GM06990 (cell line): ENCODE results near the gene SMCR8.

Source experiments
- DNase-seq: peaks from one replicate; pipeline ENCODE4 v3.0.0-alpha.2; 2011; ENCODE audit not compliant: insufficient read length; ENCODE audit errors: extremely low read depth
- H3K27me3 ChIP-seq: replicated peaks from 2 replicates; pipeline ENCODE4 v1.6.0; 2011; ENCODE audit warnings: low read length; ENCODE audit not compliant: control insufficient read depth, insufficient read depth
- H3K36me3 ChIP-seq: 2 replicates; pipeline ENCODE4 v1.5.1; 2011; ENCODE audit warnings: low read length; ENCODE audit not compliant: control insufficient read depth, insufficient read depth
- H3K4me3 ChIP-seq: replicated peaks from 2 replicates; pipeline ENCODE4 v1.5.1; 2011; ENCODE audit warnings: low read depth, mild to moderate bottlenecking, control low read depth, low read length
- CTCF ChIP-seq: IDR thresholded peaks from 2 replicates; pipeline ENCODE4 v1.5.1; 2011; ENCODE audit warnings: low read length, control low read depth, mild to moderate bottlenecking, inconsistent platforms; ENCODE audit not compliant: insufficient read depth, poor library complexity, severe bottlenecking

SMCR8 gene

DNA sequence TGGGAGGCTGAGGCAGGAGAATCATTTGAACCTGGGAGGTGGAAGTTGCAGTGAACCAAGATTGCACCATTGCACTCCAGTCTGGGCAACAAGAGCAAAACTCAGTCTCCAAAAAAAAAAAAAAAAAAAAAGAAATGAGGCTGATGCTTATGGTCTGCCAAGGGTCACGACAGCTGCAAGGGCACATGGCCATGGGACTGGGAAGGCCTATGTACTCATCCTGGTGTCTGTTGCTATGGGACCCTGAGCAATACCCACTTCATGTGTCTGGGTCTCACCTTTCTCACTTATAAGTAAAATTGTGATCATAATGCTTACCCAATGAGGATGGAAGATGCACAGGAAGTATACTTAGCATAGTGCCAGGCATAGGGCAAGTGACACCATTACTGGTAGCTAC lies 38.0 kb upstream of the SMCR8 start:
- peaks cover 37% of the 10 kb centered on the region for H3K36me3 ChIP-seq
- no peak for DNase-seq
- TF ChIP-seq CTCF, result no peak
- H3K4me3 ChIP-seq, result no peak overlapping the region
- no peaks in the 10 kb centered on the region for H3K27me3 ChIP-seq

DNA sequence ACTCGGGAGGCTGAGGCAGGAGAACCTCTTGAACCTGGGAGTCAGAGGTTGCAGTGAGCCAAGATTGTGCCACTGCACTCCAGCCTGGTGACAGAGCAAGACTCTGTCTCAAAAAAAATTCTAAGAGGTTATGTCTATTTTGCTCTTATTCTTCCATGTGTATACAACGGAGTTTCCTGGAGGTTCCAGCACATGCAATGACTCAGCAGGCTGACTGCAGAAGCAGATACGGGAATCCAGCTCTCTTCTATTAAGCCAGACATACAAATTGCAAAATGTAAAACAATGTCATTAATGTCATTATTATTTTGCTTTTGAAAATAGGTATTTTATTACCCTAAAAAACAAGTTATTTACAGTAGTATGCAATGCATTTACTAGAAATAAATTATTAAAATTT lies 36.2 kb upstream of the SMCR8 start:
- no peaks in the 10 kb centered on the region for H3K27me3 ChIP-seq
- H3K4me3 ChIP-seq, result no peak overlapping the region
- H3K36me3 ChIP-seq, result peaks cover 46% of the 10 kb centered on the region
- no peak for TF ChIP-seq CTCF
- DNase-seq, result no peak

DNA sequence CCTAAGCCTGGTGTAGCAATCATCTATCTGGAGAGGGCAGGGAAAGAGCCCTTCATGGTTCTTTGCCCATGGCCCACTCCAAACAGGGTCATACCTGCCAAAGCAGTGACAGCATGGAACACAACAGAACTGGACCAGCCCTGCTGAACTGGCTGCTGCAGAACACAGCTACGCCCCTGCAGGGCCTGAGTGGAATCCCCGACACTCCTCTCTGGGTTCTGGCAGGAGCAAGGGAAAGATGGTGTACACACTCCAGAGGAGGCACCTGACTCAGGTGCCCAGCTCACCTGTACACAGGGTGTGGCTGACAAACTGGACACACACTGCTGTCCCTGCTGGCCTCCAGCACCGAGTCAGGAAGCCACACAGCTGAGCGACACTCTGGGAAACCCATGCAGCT lies 34.8 kb upstream of the SMCR8 start:
- peaks cover 48% of the 10 kb centered on the region for H3K36me3 ChIP-seq
- no peaks in the 10 kb centered on the region for H3K27me3 ChIP-seq
- DNase-seq, result no peak
- no peak for TF ChIP-seq CTCF
- no peak overlapping the region for H3K4me3 ChIP-seq

DNA sequence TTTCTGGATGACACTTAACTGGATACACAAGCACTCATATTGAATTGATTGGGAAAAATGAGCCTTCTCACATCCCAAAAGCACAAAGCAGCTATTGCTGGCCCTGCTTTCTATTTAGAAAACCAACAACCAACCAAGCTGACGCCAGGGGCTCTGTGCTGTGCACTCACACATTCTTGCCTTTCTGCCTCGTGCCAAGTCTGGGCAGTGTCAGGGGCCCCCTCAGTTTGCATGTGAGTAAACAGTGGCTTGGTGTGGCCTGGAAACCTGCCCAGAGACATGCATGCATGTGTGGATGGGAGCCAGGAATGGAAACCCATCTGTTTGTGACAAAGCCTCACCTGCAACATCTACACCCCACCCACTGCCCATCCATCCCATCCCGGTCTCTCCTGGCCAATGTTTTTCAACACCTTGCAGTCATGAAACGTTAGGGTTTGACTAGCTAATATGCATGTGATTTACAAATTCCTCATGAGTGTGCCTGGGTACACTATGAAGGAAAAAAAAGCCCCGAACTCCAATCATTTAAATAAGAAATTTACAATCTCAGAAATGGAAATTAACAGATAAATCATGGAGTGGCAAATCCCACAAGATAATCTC lies 34.2 kb upstream of the SMCR8 start:
- DNase-seq, result no peak
- Histone ChIP-seq H3K4me3 (no peak overlapping the region), H3K36me3 (peaks cover 50% of the 10 kb centered on the region), H3K27me3 (no peaks in the 10 kb centered on the region)
- TF ChIP-seq CTCF, result no peak

DNA sequence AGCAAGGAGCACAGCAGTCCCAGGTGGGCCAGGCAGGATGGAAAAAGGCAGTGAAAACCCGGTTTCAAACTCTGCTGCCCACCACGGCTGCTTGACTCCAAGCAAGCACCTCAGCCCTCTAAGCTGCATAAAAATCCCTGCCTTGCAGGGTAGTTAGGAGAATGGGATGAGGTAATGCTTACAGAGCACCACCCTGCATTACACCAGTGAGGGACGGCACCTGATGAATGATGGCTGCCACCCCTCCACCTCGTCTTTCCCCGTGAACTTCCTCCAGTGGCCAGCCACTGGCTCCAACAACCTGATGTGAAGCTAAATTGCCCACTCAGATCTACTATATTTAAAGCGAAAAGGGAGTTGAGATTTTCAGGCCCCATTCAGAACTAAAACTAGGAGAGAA lies 33.3 kb upstream of the SMCR8 start:
- TF ChIP-seq CTCF, result no peak
- Histone ChIP-seq H3K4me3 (no peak overlapping the region), H3K36me3 (peaks cover 45% of the 10 kb centered on the region), H3K27me3 (no peaks in the 10 kb centered on the region)
- no peak for DNase-seq

GRCh38 chr17:18285296-18285695 lies 29.8 kb upstream of the SMCR8 start:
- H3K27me3 ChIP-seq, result no peaks in the 10 kb centered on the region
- peaks cover 41% of the 10 kb centered on the region for H3K36me3 ChIP-seq

More at GRCh38 chr17:18285296-18285695, 29.8 kb upstream of the SMCR8 start:
- H3K4me3 ChIP-seq, result no peak overlapping the region
- DNase-seq, result no peak
- no peak for TF ChIP-seq CTCF
